Epithelial cell of esophagus (primary cell): Measurements from ENCODE around the gene HP1BP3.

Experiments
- DNase-seq: peaks from one replicate; pipeline ENCODE4 v3.0.0; 2010; ENCODE audit warnings: low read depth
- H3K4me3 ChIP-seq: 2 replicates; pipeline ENCODE4 v1.5.1; 2011; ENCODE audit warnings: mild to moderate bottlenecking, low read length, control low read depth
- TF ChIP-seq, protein P1 (sequence below): IDR thresholded peaks from 2 replicates; pipeline ENCODE4 v1.5.1; 2011; ENCODE audit warnings: low read depth, mild to moderate bottlenecking, low read length, control low read depth, inconsistent platforms; ENCODE audit not compliant: insufficient read depth; ENCODE audit errors: missing control alignments

The HP1BP3 gene

DNA sequence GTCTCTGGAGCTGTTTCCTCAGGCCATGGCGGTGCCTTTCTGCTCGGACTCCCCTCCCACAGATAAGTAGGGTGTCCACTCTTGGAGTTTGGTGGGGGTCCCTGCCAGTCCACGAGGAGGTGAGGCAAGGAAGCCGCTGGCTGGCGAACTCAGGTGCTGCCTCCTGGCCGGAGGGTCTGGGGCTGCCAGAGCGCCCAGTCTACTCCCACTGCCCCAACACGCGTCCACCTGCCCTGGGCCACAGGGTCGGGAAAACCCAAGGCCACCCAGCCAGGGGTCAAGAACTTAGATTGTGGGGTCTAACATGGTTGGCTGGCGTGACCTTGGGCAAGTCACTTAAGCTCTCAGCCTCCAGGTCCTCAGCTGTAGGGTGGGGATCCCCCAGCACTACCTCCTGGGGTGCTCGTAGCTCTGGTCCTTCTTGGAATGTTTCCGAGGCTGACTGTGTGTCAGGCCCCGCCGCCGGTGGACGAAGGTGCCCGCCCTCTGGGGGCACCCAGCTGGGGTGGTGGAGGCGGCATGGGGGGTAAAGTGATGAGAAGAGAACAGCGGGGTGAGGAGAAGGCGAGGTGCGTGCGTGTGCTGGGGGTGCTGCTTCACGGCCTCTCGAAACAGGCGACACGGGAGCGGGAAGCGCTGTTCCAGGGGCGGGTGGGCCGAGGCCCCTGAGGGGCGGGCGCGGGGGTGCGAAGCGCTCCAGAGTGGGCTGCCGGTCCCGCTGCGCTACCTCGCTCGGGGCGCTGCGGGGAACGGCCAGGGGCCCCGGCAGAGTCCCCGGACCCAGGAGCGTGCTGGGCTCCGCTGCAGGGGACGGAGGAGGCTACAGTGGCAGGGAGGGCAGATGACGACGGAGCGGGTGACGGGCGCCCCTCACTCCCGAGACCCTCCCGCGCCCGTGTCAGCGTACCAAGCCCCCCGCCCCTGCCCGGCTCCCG, 55.8 kb downstream of the HP1BP3 start:
- TF ChIP-seq, protein P1, sequence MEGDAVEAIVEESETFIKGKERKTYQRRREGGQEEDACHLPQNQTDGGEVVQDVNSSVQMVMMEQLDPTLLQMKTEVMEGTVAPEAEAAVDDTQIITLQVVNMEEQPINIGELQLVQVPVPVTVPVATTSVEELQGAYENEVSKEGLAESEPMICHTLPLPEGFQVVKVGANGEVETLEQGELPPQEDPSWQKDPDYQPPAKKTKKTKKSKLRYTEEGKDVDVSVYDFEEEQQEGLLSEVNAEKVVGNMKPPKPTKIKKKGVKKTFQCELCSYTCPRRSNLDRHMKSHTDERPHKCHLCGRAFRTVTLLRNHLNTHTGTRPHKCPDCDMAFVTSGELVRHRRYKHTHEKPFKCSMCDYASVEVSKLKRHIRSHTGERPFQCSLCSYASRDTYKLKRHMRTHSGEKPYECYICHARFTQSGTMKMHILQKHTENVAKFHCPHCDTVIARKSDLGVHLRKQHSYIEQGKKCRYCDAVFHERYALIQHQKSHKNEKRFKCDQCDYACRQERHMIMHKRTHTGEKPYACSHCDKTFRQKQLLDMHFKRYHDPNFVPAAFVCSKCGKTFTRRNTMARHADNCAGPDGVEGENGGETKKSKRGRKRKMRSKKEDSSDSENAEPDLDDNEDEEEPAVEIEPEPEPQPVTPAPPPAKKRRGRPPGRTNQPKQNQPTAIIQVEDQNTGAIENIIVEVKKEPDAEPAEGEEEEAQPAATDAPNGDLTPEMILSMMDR: no peak
- no peak for DNase-seq
- H3K4me3 ChIP-seq: peak overlapping the region; percentile 62

DNA sequence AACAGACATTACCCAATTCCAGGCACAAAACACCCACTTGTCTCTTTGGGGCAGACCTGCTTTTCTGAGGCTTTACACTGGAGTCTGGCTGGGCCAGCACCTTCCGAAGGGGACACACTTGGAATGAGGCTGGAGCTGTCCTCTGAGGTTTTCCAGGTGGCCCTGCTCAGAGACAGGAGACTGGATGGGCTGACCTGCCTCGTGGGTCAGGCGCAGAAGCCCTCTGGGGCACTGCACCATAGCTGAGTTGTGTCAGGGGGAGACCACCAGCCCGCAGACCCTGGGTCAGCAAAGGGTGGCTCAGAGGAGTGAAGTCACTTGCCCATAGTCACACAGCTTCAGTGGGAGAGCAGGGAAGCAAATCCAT, 56.4 kb downstream of the HP1BP3 start:
- H3K4me3 ChIP-seq: peak overlapping the region; percentile 62
- no peak for DNase-seq
- TF ChIP-seq, protein P1: no peak

DNA sequence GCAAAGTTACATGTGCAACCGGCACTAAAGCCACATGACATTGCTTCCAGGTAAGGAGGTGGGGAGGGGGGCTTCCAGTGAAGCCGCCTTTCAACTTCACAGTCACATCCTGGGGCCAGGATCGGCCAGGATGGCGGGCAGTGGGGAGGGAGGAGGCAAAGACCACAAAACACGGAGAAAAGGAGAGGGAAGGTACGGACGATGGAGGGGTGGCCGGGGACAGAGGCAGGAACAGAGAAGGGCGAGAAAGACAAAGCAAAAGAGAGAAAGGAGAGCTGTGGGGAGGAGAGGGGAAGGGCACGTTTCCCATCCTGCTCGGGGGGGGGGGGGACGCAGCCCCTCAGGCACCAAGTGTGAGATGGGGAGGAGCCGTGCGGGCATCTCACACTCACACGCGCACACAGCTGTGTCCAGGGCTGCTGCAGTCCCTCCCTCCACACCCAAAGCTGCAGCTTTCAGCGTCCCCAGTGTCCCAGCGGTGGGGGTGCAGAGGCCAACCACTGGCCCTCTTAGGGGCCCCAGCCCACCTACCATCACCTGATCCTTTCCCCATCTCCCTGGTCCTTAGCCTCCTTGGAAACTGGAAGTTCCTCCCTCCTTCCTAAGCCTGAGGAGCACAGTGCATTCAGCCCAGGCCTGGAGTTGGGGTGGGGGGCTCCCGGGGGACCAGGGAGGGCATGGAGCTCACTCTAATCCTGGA, 57.0 kb downstream of the HP1BP3 start:
- no peak overlapping the region for H3K4me3 ChIP-seq
- TF ChIP-seq, protein P1: no peak
- DNase-seq: no peak

DNA sequence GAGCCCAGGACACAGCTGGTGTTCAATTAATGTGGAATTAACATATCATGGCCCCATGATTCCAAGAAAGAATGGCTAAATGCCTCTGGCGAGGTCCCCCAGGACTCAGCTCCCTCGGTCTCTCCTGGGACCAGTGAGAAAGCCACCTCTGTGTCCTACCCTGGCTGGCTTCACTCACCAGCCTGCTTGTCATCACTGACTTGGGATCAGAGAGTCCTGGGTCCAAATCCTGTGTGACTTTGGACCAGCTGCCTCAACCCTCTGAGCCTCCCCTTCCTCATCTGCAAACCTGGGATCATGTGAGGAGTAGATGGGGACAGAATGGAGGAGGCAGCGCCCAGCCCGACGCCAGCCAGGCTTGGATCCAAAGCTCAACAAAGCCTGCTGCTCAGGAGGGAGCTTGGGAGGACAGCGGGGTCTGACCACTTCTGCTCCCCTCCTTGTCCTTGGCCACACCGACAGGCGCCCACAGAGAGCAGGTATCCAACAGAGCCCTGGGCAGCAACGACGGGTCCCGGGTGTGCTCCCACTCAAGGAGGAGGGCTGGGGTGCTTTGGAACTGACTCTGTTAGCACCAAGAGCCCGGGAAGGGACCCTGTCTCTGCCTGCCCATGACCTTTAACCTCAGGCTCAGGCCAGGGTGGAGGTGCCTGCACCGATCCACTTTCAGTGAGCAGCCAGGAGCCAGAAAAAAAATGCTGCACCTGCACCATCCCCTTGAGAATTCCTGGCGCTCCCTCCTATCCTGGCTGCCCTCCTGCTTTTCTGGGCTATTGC, 57.8 kb downstream of the HP1BP3 start:
- TF ChIP-seq, protein P1: no peak
- DNase-seq: no peak
- no peak overlapping the region for H3K4me3 ChIP-seq

DNA sequence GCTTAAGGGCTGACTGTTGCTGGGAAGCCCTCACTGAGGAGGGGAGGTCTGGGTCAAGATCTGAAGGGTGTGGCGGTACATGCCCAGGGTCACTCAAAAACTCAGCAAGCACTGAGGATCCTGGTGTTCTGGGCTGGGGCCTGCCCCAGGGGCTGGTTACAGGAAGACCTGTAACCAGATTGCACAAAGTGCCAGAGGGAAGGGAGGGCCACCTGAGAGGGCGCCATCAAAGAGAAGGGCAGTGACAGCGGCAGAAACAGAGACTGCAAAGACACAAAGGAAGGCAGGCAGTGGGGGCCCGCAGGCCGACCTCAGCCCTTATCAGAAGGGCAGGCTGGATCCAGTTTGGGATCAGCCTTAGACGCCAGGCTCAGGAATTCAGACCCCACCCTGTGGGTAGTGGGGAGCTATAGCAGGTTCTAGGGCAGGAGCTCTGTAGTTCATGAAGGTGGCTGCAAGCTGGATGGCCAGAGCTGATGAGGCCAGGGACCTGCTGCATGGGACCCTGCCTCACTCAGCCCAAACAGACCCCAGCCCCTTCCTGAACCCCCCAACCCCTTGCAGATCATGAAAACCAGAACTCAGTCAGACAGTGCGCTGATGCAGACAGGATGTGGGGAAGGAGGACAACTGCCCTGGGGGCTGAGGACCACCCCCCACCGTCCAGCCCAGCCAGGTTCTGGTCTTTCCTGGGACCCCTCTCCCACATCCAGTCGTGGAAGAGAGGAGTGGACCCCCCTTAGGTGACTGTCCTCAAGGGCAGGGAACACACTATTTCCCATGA, 58.5 kb downstream of the HP1BP3 start:
- no peak for DNase-seq

DNA sequence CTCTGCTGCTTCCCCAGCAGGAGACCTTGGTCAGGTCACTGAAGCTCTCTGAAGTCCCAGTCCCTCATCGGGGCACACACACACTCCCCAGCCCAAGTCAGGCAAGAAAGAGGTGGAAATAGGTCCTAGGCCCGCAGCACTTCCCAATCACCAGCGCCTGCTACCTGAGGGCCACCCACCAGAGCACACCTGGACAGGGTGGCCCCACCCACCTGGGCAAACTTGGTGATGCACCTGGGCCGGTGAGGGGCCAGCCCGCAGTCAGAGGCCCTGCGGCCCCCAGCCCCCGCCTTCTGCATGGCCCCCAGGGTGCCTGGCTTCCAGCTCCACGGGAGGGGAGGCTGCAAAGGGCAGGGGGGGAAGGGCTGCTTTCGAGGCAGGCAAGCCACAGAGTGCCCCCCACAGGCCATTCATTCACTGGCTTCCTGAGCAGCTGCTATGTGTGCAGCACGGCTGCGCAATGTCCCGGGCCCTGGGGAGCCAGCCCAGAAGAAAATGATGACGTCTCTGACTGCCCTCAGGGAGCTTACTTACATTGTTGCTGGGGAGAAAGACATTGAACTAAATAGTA, 59.3 kb downstream of the HP1BP3 start:
- TF ChIP-seq, protein P1: no peak
- no peak for DNase-seq
- no peak overlapping the region for H3K4me3 ChIP-seq

More for the DNA sequence above, 58.5 kb downstream of the HP1BP3 start:
- TF ChIP-seq, protein P1: no peak
- no peak overlapping the region for H3K4me3 ChIP-seq
